Right ventricle myocardium inferior (tissue), 1 donor: Measurements from ENCODE around the gene ANKS3. TPM values are rescaled to one million over a fixed set of nuclear protein-coding genes. Genes with fewer than 3 reads are reported as not detected.

ENCODE experiments used
- ATAC-seq: fragments of 200-7000 bp; cut with Tn5 transposase; one replicate; pipeline ENCODE4 v1.9.1; 2020; ENCODE audit warnings: mild to moderate bottlenecking, moderate library complexity
- DNase-seq: peaks from one replicate; pipeline ENCODE4 v3.0.0; 2021; ENCODE audit errors: missing footprints
- intact Hi-C: fragments of 100-400 bp; cut with DNase I; formaldehyde crosslinking; loops from one replicate; pipeline ENCODE4 v1.11.0; 2022
- total RNA-seq: library from RNA; stranded (reverse); fragmentation: NEBNext Ultra II Directional; extraction: Animal tissue kit (Norgen Biotek cat#: 25700); gene quantifications from one replicate; pipeline ENCODE4 v1.2.1, GENCODE V29; 2021
- donor health status: DM: no; HTN: yes; CAD: no; lungs with severe emphysema.

Gene ANKS3
- total RNA-seq, 1 donor from 2014 or later: 9.1 TPM

DNA sequence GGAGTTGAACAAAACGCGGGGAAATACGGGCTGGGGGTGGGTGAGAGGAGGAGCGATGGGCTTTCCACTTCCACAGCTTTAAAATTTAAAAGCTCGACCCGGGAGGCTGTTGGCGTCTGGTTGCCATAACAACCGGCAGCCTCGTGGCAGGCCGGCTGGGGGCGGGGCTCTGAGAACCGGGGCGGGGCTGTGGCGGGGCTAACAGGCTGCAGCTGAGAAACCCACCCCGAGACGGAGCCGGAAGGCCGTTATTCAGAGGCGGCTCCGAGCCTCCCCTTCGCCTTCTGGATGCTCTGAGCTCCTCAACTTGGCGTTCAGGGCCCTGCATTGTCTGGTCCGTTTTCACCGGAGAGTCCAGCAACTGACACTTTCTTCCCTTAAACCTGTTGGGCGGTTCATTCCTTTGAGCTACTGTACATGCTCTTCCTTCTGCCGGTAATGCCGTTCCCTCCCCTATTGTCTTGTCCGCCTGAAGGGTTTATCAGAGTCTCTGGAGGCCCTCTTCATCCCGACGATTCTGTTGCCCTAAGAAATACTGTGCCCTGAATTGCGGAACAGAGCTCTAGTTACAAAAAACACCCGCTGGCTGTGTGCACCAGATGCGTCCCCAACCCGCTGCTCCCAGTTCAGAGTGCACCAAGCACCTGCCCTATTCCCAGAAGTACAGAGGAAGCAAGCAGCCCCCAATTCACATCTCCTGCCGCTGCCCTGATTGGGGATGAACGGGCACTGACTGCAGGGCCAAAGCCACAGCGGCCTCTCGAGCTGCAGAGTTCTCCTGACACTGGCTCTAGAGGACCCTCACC lies 862 bp upstream of the ANKS3 start:
- ATAC-seq (peak; percentile 82), DNase-seq (peak; percentile 95)
- intact Hi-C loops: loop anchor here (5.0 to 10.0 kb wide), 3 partner anchors 67 to 222 kb away; partner anchors contain the start of genes ROGDI and SEC14L5

DNA sequence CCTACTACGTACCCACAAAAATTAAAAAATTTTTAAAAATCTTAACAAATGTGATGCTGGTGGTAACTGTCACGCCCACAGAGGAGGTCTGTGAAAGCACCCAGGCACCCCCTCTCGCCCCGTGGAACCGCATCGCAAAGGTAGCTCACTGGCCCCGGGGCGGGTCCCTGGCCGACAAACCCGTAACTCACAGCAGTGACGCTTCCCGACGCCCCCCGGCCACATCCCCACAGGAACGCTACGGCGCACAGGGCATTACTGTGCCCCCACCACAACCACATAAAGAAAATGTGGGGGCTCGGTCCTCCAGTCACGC lies 366 bp downstream of the ANKS3 start:
- intact Hi-C loops: loop anchor here (5.0 to 10.0 kb wide), 3 partner anchors 69 to 224 kb away; partner anchors contain the start of genes ROGDI and SEC14L5
- no peak for DNase-seq
- no peak for ATAC-seq

GRCh38 chr16:4733211-4733742 lies 794 bp downstream of the ANKS3 start:
- DNase-seq (no peak), ATAC-seq (no peak)
- intact Hi-C loops: loop anchor here (5.0 to 10.0 kb wide), 3 partner anchors 69 to 224 kb away; partner anchors contain the start of genes ROGDI and SEC14L5

DNA sequence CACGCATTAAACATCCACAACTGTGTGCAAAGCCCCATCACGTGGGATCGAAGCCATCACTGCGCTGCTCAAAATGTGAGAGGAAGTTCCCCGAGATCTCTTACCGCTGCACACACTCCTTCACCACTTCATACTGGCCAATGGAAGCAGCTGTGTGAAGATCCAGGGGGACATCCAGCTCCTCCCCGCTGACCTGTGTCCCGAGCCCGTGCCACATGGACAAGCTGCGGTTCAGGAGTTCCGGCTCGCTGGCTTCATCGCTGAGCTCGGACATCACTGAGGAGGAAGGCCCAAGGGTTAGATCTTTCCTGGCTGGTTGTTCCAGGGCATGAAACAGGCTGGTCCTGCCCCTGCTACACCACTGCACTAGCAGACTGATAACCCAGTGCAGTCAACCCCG lies 4.2 kb downstream of the ANKS3 start:
- ATAC-seq (no peak), DNase-seq (no peak)
- intact Hi-C loops: loop anchor here (5.0 to 10.0 kb wide), 3 partner anchors 72 to 227 kb away; partner anchors contain the start of genes ROGDI and SEC14L5

GRCh38 chr16:4728676-4729075 lies 5.4 kb downstream of the ANKS3 start:
- intact Hi-C loops: no loop called here
- DNase-seq: no peak
- ATAC-seq: no peak

GRCh38 chr16:4726616-4727015 lies 7.5 kb downstream of the ANKS3 start:
- DNase-seq (no peak), ATAC-seq (no peak)
- intact Hi-C loops: no loop called here

- no peak for DNase-seq
- intact Hi-C loops: no loop called here
- ATAC-seq: no peak
Measured at GRCh38 chr16:4724661-4725270, 9.3 kb downstream of the ANKS3 start.

GRCh38 chr16:4723071-4723767 lies 10.9 kb downstream of the ANKS3 start:
- ATAC-seq (no peak), DNase-seq (no peak)
- intact Hi-C loops: no loop called here

DNA sequence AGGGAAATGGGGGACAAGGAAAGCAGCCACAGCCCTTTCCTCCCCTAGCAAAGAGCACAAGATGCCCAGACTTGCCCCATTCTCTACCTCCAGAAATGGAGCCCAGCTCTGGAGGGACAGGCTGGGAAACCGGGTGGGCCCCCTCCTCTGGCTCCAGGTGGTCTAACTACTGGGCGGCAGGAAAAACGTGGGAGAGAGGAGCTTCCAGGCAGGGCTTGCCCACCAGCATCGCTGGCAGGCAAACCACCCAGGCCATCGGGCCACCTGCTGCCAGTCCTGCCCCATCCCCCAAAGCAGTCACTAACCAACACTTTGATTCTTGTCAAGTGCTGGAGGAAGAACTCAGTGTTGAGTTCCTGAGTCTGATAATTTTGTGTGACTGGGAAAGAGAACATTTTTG lies 15.6 kb downstream of the ANKS3 start:
- DNase-seq (no peak), ATAC-seq (no peak)
- intact Hi-C loops: no loop called here

GRCh38 chr16:4714996-4715395 lies 19.1 kb downstream of the ANKS3 start:
- no peak for ATAC-seq
- intact Hi-C loops: no loop called here

DNA sequence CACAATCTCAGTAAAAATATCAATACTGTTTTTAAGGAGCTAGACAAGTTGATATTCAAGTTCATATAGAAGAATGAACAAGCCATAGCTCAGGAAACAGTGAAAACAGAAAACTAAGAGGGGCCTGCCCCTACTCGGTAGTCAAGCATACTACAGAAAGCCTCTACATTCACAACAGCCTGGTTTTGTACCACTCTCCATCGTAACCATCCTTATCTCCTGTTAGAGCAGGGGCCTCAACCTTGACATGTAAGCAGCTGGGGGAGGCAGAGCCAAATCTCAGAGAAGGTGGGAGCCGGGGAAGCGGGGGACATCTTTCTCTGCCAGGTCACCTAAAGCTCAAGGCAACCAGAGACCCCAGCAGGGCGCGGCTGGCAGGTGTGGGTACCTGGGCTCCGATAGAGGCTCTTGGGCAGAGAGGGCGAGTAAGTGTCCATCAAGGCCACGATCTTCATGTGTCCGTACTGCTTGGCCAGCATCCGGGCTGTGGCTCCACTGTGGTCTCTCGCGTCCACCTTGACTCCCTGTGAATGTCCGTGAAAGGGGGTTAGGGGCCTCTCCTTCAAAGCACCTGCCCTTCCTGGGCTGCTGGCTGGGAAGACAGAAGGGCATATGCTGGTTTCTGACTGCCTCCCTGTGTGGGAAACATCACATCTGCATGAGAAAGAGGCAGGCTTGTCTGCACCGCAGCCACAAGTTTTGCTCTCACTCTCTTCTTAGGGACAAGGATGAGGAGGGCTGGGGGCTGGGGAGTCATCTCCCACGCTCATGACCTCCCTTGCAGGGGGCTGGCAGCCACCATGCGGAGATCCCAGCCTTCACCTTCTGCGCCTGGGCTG lies 20.2 kb downstream of the ANKS3 start:
- DNase-seq: no peak
- intact Hi-C loops: no loop called here

More at GRCh38 chr16:4714996-4715395, 19.1 kb downstream of the ANKS3 start:
- no peak for DNase-seq

GRCh38 chr16:4709481-4709880 lies 24.6 kb downstream of the ANKS3 start:
- intact Hi-C loops: no loop called here
- ATAC-seq (no peak), DNase-seq (no peak)

More for the DNA sequence above, 20.2 kb downstream of the ANKS3 start:
- ATAC-seq: no peak

DNA sequence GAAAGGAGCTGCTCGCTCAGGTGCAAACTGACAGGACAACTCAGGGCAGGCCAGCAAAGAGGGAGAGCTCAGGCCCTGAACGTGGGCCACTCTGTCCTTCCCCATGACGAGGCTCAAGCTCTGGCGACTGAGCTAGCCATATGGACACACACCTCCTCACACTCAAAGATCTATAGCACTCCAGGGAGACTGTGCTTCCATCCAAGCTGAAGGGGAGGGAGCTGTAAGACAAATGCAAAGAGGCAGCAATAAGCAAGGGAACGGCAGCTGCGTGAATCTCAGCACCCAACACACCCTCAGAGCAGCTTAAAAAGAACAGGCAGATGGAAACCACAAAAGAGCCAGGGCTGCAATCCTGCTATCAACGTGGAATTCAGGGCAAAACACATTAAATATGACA lies 27.2 kb downstream of the ANKS3 start:
- DNase-seq: no peak
- intact Hi-C loops: no loop called here
- no peak for ATAC-seq

DNA sequence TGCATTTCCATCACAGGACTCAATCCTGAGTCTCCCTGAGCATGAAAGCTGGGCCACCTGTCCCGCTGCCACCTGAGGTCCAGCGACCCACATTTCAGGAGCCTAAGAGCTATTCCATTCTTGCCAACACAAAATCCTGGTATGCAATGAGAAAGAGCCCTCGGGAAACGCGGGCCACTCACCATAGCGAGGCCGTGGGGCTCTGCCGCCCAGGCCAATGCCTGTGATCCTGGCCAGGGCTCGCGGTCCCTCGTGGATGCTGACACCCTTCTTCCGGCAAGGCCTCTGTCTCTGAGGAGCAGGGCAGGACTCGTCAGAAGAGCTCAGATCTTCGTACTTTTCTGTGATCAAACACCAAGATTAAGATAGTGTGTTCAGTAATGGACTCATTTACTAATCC lies 29.2 kb downstream of the ANKS3 start:
- DNase-seq (no peak), ATAC-seq (no peak)

GRCh38 chr16:4704491-4704890 lies 29.6 kb downstream of the ANKS3 start:
- ATAC-seq (no peak), DNase-seq (no peak)
- intact Hi-C loops: no loop called here

More for the DNA sequence above, 29.2 kb downstream of the ANKS3 start:
- intact Hi-C loops: no loop called here

DNA sequence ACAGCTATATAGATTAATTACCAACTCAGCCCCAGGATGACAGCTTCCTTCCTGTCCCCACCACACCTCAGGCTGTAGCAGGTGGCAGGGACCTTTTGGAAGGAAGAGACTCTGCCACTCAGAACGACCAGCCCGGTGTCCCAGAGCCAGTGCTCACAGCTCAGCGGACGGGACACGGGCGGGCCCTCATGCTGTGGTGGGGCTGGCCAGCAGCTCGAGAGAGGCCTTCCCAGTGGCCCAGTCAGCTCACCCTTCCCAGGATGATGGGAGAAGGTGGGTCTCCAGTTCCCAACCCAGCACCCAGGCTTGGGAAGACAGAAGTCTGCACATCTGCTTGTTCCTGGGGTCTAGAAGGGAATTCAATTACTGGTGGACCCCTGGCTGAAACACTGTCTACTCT lies 30.2 kb downstream of the ANKS3 start:
- no peak for DNase-seq
- ATAC-seq: no peak
- intact Hi-C loops: no loop called here

DNA sequence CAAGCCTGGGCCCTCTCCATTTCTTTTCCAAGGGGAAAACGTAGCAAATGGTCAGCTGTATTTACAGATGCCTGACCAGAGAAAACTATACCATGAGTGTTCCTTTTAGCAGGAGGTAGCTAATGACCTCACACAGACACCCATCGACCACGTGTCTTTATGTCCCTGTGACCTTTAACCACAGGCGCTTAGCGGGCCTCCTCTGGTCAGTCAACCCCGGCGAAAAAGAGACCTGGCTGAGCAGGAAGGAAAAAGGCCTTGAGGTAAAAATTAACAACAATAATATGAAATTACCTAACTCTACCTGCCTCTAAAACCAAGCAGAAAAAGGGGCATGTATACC lies 31.6 kb downstream of the ANKS3 start:
- no peak for DNase-seq
- ATAC-seq: no peak
- intact Hi-C loops: no loop called here

GRCh38 chr16:4701791-4702465 lies 32.1 kb downstream of the ANKS3 start:
- DNase-seq (no peak), ATAC-seq (no peak)
- intact Hi-C loops: no loop called here
